HL-60 (cell line): ENCODE results near the gene CDHR4.

ENCODE experiments used
- GABPA ChIP-seq: IDR thresholded peaks from 2 replicates; pipeline ENCODE4 v1.6.1; 2012; ENCODE audit warnings: low read depth
- POLR2AphosphoS5 ChIP-seq: IDR thresholded peaks from 2 replicates; pipeline ENCODE4 v1.6.1; 2012; ENCODE audit warnings: low read depth
- TF ChIP-seq, protein P1 (sequence below): IDR thresholded peaks from one replicate; pipeline ENCODE4 v1.5.1; 2011; ENCODE audit warnings: low read length, control low read depth, inconsistent platforms; ENCODE audit not compliant: insufficient read depth

DNA sequence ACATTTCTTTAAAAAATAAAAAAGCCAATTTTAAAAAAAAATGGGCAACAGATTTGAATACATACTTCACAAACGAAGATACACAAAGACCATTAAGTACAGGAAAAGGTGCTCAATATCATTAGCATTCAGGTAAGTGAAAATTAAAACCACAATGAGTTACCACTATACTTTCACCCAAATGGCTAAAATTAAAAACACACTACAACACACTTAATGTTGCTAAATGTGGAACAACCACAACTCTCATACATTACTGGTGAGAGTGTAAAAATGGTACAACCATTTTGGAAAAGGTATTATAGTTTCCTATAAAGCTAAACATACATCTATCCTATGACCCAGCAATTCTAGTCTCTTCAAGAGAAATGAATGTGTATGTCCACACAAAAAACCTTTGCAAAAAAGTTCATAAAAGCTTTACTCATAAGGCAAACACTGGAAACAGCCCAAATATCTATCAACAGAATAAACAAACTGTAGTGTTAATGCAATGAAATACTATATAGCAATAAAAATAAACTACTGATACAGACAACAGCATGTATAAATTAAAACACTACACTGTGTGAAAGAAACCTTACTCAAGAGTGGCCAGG, 28.2 kb downstream of the CDHR4 start:
- TF ChIP-seq, protein P1, sequence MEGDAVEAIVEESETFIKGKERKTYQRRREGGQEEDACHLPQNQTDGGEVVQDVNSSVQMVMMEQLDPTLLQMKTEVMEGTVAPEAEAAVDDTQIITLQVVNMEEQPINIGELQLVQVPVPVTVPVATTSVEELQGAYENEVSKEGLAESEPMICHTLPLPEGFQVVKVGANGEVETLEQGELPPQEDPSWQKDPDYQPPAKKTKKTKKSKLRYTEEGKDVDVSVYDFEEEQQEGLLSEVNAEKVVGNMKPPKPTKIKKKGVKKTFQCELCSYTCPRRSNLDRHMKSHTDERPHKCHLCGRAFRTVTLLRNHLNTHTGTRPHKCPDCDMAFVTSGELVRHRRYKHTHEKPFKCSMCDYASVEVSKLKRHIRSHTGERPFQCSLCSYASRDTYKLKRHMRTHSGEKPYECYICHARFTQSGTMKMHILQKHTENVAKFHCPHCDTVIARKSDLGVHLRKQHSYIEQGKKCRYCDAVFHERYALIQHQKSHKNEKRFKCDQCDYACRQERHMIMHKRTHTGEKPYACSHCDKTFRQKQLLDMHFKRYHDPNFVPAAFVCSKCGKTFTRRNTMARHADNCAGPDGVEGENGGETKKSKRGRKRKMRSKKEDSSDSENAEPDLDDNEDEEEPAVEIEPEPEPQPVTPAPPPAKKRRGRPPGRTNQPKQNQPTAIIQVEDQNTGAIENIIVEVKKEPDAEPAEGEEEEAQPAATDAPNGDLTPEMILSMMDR: no peak
- no peak for TF ChIP-seq POLR2AphosphoS5
- no peak for TF ChIP-seq GABPA
